Epithelial cell of prostate (primary cell): ENCODE results near the gene KLK6.

ENCODE experiments used
- DNase-seq: peaks from one replicate; pipeline ENCODE4 v3.0.0-alpha.2; 2011; ENCODE audit warnings: low read depth, low spot score
- H3K27ac ChIP-seq: fragments of 450-650 bp; 2 replicates; pipeline ENCODE4 v1.5.1; 2017; ENCODE audit warnings: mild to moderate bottlenecking

Gene KLK6

DNA sequence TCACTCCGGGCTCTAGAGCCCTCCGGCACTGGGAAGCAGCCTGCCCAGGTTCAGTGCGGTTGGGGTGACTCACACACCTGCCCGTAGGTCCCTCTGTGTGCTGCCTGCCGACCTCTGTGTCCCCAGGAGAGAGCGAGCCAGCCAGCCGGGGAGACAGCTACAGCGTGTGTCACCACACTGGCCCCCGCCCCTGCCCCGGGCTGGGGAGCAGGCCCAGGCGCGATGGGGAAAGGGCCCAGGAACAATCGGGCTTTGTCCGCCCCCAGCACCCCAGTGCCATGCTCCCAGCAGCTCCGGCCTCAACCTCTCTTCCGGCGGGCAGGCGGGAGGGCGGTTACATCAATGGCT, at the start of gene KLK6:
Gene KLK6 (minus strand): TSS at position 179 of the 348 bp plus-strand sequence. CDS start 1,487 bp downstream, outside the sequence.
- peak within 1 kb of the TSS; percentile 38 for H3K27ac ChIP-seq
- no peak for DNase-seq

DNA sequence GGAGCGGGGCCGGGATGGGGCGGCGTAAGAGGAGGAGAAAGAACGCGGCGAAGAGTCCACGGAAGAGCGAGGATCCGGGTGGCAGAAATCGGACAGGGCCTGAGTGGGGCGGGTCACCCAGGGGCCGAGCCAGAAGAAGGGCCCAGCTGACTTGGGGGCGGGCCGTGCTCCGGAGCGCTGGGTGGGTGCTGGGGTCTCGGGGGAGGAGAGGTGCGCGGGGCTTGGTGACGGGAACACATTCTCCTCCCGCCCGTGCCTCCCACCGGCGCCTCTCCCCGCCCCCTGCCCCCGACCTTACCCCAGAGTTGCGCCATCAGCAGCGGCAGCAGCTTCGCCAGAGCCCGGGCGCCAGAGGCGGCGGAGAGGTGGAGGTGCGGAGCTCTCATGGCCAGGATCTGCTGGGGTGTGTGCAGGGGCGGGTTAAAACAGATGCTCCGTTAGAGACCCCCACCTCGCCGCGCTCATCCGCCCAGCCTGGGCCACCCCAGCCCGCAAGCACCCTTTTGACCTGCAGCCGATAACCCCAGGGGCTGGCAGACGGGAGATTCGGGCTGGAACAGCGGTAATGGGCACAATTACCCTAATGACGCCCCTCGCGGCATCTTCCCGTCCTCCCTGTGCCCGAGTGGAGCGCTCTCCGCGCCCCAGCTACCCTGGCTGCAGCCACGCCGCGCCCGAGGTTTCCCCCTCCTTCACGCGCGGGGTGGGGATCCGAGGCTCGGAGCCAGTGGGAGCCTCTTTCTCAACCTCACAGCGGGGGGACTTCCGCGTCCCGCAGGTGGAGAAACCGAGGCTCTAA, 49.6 kb upstream of the KLK6 start:
- H3K27ac ChIP-seq = peak overlapping the region; percentile 92
- DNase-seq = no peak

DNA sequence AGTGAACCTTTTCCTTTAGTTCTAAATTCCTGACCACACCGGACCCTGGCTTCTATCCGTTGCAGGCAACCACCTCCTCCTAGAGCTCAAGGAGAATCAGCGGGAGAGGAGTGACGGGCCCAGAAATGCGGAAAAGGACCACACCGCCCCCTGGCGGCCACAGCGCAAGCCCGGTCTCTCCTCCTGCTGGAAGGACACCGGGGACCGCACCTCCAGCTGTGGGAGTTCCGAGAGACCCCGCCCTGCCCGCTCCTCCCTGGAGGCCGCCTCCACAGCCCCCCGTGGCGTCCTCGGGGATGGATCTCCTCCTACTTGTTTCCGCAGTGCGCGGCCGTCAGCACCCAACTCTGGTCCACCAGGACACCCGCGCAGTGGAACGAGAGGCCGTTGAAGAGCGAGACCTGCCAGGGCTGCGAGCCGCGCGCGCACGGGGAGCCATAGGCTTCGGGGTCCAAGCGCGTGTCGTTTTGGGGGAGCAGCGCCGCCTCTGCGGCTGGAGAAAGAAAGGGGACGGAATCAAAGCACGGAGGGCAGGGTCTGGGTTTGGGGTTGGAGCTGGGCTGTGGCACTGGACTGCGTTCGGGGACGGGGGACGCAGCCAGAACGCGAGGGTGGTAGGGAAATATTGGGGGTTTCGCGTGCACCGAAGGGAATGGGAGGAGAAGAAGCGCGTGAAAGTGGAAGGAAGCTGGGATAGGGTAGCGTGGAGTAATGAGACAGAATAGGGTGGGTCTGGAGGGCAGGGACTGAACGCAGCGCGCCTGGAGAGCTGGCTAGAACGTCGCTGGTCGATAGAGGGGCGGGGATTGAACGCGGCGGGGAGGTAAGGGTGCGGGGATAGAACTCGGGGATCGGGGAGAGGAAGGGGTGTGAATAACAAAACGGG, 47.6 kb upstream of the KLK6 start:
- peak overlapping the region; percentile 92 for H3K27ac ChIP-seq
- no peak for DNase-seq

DNA sequence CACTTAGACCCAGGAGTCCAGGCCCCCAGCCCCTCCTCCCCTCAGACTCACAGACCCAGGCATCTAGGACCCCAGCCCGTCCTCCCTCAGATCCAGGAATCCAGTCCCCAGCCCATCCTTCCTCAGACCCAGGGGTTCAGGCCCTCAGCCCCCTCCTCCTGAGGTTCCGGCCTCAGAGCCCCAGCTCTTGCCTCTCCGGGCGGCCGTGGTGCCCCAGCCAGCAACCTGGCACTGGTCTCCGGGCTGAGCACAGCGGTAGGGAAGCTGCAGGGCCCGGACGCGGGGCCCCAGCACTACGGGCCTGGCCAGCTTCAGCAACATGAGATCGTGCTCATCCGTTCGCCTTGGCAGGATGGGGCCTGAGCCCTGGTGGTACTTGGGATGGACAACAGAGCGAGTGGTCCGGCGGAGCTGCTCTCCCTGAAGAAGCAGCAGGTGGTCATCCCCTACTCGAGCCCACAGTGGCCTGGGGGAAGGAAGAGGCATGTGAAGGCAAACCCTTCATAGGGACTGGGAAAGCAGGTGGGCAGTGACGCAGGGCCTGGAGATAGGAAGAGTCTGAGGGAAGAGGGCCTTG, 46.4 kb upstream of the KLK6 start:
- peak overlapping the region; percentile 92 for H3K27ac ChIP-seq
- DNase-seq = no peak

DNA sequence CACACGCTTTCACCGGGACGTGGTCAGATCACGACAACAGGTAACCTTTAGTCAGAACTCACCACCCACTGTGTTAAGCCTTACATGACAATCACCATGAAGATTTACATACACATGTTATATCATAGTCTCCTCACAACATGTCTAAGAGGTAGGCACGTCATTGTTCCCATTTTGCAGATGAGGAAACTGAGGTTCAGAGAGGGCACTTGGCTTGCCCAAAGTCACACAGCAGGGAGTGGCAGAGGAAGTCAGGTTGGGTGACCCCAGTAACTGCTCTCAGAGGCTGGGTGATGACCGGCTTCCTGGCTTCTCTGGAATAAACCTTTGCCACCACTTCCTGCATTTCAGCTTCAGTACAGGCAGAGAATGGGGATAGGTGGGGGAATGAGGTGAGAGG, 44.9 kb upstream of the KLK6 start:
- no peak for DNase-seq

DNA sequence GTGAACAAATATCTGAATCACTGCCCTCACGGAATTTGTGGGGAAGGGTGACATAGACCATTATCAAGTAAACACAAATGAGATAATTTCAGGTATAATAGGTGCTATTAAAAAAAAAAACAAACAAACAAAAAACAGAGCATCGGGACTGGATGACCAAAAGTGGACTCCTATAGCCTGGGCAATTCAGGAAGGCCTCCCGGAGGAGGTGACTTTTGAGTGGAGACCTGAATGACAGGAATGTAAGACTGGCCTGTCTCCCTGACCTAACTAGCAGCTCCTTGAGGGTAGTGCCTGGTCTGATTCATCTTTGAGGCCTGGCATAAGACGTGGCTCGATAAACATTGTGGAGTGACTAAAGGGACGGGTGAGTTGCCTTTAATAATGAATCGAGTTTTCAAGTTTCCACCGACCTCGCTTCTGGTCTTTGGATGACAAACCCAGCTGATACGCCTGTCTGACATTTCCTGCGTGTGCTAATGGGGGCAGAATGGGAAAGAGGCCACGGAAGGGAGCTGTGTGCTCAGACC, 43.3 kb upstream of the KLK6 start:
- DNase-seq = no peak
- peak overlapping the region; percentile 92 for H3K27ac ChIP-seq

More for the DNA sequence above, 44.9 kb upstream of the KLK6 start:
- peak overlapping the region; percentile 92 for H3K27ac ChIP-seq

DNA sequence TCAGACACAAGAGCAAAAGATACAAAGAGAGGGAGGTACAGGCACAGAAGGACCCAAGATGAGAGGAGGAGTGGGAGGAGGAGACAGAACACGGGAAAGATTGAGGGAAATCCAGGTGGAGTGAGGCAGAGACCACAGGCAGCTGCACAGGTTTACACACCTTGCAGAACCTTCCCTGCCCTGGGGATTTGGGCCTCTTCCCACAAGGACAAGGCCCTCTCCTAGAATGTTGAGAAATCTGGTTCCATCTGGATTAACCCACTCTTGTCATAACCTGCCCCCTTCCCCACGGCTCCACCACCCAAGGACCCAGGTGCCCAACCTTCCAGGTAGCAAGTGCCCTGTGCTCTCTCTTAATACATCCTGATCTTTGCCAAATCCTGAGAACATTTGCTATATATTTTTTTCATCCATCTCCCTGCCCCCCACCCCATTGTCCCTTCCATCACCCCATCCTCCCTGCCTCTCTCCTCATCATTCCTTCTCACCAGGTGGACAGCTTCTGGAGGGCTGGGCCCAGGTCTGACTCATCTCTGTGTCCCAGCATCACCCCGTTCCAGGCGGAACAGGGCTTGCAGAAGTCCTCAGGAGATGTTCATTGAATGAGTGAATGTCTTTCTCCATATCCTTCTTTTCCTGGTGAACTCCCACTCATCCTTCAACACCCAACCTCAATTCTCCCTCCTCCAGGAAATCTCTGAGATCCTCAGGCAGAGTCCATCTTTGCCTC, 40.8 kb upstream of the KLK6 start:
- H3K27ac ChIP-seq = peak overlapping the region; percentile 92
- DNase-seq = no peak

DNA sequence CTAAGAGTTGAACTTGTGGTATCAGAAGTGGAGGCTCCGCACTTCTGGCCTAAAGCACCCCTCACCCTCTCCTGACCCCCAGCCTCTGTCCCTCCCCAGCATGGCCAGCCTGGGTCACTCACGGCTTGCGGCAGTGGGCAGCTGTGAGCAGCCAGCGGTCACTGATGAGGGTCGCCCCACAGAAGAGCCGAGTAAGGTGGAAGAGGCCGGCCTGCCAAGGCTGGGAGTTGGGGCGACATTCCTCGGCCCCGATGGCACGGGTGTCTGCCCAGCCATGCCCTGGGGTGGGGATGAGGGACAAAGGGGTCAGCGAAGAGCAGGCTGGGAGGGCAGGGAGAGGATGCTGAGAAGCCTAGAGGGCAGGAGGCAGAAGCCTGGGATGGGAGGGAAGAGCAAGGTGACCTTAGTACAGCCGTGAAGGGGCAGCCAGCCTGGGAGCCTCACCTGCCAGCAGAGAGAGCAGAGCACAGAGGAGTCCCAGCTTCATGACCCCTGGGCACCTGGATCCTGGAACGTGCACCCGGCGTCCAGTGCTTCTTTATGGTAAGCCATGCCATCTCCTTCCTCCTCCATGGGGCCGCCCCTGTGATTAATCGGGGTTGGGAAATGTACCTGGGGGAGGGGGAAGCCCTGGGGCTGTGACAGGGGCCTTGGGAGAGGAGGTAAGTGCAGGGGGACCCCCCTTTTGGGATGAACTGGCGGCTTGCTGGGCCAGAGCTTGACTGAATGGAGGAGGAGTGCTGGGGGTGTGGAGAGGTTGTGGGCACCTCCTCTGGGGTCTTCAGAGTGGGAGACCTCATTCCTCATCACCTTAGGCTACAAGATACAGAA, 39.9 kb upstream of the KLK6 start:
- no peak for DNase-seq
- H3K27ac ChIP-seq = peak overlapping the region; percentile 92

DNA sequence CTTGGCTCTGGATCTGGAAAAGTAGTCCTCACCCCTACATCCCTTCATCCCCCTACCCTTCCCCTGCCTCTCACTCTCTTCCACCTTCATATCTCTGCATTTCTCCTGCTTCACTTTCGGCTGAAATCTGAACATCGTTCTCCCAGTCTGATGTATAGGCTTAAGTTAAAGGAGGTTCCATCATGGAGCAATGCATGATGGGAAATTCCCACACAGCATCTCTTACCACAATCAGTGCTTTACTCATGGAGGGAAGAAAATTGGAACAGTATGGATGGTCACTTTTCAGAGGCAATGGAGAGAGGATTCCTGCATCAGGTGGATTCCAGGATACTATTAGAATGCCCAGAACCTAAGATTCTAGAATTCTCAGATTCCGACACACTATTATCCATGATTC, 38.1 kb upstream of the KLK6 start:
- DNase-seq = no peak
- H3K27ac ChIP-seq = no peak overlapping the region

DNA sequence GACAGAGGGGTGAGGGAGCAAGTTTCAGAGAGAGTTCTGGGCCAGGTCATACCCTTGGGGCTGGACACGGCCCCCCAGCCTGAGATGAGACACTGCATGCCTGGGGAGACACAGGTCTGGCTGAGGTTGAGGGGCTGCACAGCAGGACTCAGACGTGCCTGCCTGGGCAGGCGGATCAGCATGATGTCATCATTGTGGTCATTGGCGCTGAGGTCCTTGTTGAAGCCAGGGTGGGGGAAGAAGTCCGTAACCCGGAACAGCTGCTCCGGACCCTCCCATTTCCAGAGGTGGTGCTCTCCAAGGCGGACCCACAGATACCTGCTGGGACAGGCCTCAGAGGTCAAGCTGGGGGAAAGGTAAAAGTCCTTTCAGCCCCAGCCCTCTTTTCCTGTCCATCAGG, 37.0 kb upstream of the KLK6 start:
- no peak for DNase-seq
- no peak overlapping the region for H3K27ac ChIP-seq

DNA sequence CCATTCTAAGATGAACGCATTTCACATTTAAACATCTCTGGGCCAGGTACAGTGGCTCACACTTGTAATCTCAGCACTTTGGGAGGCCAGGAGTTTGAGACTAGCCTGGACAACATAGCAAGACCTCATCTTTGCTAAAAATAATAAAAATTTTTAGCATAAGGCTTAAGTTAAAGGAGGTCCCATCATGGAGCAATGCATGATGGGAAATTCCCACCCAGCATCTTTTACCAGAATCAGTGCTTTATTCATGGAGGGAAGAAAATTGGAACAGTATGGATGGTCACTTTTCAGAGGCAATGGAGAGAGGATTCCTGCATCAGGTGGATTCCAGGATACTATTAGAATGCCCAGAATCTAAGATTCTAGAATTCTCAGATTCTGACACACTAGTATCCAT, 35.9 kb upstream of the KLK6 start:
- no peak for DNase-seq
- H3K27ac ChIP-seq = no peak overlapping the region

DNA sequence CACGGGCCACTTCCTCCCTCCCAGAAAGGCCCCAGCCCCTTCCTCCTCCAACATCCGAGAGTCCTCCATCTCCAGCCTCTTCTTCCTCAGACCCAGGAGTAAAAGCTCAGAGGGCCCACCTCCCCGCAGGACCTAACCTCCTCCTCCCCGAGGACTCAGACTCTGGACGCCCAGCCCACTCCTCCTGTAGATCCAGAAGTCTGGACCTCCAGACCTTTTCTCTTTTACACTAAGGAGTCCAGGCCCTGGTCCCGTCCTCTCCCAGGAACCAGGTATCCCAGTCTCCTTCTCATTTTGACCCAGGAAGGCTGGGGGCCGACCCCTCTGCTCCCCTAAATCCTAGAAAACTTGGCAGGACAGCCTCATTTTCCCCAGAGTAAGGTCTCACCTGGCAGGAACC, 33.9 kb upstream of the KLK6 start:
- no peak overlapping the region for H3K27ac ChIP-seq
- DNase-seq = no peak

DNA sequence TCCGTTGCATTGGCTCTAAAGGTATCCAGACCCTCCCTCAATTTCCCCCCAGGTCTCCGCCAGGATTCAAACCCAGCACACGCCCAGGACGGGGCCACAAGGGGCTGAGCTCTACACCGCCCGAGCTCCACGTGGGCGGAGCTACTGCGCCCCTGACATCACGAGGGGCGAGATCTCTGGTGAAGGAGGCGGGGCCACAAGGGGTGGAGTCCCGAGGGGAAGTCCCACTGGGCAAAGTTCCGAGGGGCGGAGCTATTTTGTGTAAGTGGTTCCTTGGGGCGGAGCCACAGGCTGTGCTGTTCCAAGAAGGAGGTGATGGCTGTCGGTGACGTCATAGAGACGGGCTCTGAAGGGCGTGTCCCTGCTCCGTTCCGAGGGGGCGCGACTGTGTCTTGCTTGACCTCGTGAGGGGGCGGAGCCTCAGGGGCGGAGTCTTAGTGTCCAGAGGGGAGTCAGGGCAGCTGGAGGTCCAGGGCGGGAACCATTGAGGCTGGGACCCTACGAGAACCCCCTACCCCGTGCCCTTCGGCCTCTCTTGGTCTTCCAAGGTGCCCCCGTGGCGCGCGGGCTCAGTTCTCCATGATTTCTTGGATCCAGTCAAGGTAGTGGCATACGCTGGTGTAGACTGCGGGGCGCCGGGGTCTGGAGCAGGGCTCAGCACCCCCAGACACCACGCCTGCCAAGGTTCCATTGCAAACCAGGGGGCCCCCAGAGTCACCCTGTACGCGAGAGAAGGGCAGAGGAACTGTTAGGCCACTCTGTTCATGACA, 33.3 kb upstream of the KLK6 start:
- no peak for DNase-seq
- H3K27ac ChIP-seq = peak overlapping the region; percentile 64

DNA sequence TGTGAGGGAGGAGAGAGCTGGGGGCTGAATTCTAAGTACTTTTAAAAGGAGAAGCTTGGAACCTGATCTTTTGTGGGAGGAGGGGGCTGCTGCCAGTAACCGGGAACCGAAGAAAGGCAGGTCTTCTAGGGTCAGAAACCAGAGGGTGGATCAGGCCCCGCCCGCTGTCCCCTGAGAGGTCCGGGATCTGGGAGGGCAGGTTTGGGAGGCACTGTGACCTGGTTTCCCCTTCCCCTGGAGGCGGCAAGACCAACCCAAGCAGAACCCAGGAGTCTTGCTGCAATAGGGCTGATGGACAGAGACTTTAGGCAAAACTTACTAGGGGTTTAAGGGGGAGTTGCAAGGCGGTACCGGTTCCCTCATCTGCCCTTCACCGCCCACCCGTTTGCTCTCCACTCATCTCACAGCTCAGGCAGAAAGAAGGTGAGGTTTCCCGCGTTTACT, 32.7 kb upstream of the KLK6 start:
- peak overlapping the region; percentile 64 for H3K27ac ChIP-seq
- DNase-seq = no peak

DNA sequence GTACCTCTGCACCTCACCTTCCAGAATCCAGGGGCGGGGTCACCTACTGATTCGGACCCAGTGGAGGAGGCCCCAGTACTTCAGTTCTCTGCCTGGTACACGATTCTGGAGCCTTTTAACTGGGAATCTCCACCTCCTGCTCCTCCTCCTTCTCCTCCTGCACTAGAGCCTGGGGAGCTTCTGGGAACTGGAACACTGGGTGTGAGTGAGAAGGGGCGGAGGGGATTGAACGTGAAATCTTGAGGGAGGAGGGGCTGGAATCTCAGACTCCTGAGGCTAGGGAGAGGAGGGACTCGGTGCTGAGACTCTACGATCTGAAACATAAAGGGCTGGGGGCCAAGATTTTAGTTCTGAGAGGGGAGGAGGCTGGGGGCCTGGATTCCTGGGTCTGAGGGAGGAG, 32.1 kb upstream of the KLK6 start, which contains the start of gene KLK8:
Gene KLK8 (minus strand): TSS at position 90 of the 400 bp plus-strand sequence. CDS start 437 bp downstream, outside the sequence.
- DNase-seq = no peak
- peak within 1 kb of the TSS; percentile 64 for H3K27ac ChIP-seq

DNA sequence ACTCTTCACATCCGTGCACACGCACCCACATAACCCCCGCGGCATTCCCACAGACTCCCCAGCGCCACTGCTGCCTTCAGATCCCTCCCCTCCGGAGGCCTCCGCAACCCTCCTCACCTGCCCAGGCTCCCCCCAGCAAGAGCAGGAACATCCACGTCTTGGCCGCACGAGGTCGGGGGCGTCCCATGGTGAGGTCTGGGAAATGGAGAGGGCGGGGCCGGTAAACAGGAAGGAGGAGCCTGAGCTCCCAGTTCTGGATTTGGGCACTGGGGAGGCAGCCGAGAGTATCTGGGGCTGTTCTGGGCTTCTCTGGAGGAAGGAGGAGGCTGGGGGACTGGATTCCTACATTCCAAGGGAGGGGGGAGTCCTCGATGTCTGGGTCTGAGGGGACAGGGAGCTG, 31.6 kb upstream of the KLK6 start:
- peak overlapping the region; percentile 64 for H3K27ac ChIP-seq

DNA sequence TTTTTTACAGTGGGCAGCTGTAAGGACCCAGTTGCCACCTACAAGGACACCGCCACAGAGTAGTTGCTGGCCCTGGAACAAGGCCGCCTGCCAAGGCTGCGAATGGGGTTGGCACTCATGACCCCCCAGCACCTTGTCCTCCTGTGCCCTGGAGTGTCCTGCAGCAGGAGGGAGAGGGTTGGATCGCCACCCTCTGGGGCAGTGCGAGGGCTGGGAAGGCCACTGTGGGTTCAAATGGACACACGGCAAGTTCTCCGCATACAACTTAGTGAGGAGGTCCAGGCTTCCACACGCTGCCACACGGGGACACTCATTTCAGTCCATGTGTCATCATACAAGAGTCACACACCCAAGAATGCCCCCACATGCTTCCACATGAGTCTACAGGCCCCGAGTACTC, 31.0 kb upstream of the KLK6 start:
- H3K27ac ChIP-seq = peak overlapping the region; percentile 64
- DNase-seq = no peak

More for the DNA sequence above, 31.6 kb upstream of the KLK6 start:
- DNase-seq = no peak

DNA sequence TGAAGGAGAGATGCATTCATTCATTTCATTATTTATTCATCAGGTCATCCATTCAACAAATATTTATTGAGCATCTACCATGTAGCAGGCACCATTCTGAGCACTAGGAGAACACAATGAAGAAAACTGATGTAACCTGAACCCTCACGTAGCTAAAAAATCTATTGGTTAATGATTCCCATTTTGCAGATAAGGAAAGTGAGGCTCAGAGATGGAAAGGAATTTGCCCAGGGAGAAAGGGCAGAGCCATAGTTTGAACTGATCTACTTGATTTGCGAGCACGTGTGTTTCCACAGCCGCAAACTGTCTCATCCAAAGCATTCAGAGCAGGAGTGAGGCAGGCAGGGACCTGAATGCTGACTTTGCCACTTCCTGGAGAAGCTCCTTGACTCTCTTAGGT, 29.3 kb upstream of the KLK6 start:
- H3K27ac ChIP-seq = no peak overlapping the region
- DNase-seq = no peak
